WTC11 (cell line): ENCODE results near the gene TENT5A. TPM values are rescaled to one million over a fixed set of nuclear protein-coding genes. Genes with fewer than 3 reads are reported as not detected.

Experiments
- ATAC-seq: fragments of 200-7000 bp; cut with Tn5 transposase; 2 replicates; pipeline ENCODE4 v1.10.0; 2021; ENCODE audit warnings: mild to moderate bottlenecking, moderate library complexity
- CTCF ChIA-PET: fragments of 300-600 bp; sonication (Branson Sonifier 250); formaldehyde crosslinking; loops from one replicate; lab custom pipeline; 2021; ENCODE audit warnings: antibody characterized with exemption; lab: Charles Lee
- POLR2A ChIA-PET: fragments of 350-600 bp; sonication (Branson Sonifier 250); formaldehyde crosslinking; loops from one replicate; lab custom pipeline; 2021; ENCODE audit warnings: antibody characterized with exemption; lab: Charles Lee
- DNase-seq: peaks from one replicate; pipeline ENCODE4 v3.0.0; 2021; ENCODE audit warnings: low spot score
- H3K27ac Mint-ChIP-seq: 2 replicates; pipeline ENCODE4 v1.8.0; 2021; ENCODE audit warnings: mixed read lengths
- H3K27me3 Mint-ChIP-seq: 2 replicates; pipeline ENCODE4 v1.8.0; 2021; ENCODE audit warnings: low read depth, mild to moderate bottlenecking, moderate library complexity, mixed read lengths
- H3K36me3 Mint-ChIP-seq: 2 replicates; pipeline ENCODE4 v1.8.0; 2021; ENCODE audit warnings: mixed read lengths
- H3K4me1 Mint-ChIP-seq: 2 replicates; pipeline ENCODE4 v1.8.0; 2022; ENCODE audit warnings: mixed read lengths
- H3K4me3 Mint-ChIP-seq: 2 replicates; pipeline ENCODE4 v1.8.0; 2021; ENCODE audit warnings: mild to moderate bottlenecking, moderate library complexity, mixed read lengths
- H3K9me3 Mint-ChIP-seq: 2 replicates; pipeline ENCODE4 v1.8.0; 2021; ENCODE audit warnings: mixed read lengths
- AFF4 ChIP-seq: sonication (generic); formaldehyde crosslinking; IDR thresholded peaks from 2 replicates; pipeline ENCODE4 v1.8.1; 2023; ENCODE audit warnings: mild to moderate bottlenecking, missing genetic modification reagents, borderline replicate concordance
- ATF1 ChIP-seq: sonication (generic); formaldehyde crosslinking; IDR thresholded peaks from 2 replicates; pipeline ENCODE4 v1.8.1; 2023; ENCODE audit warnings: mild to moderate bottlenecking, moderate library complexity, missing genetic modification reagents
- CBFB ChIP-seq: sonication (generic); formaldehyde crosslinking; IDR thresholded peaks from 2 replicates; pipeline ENCODE4 v1.8.1; 2022; ENCODE audit warnings: mild to moderate bottlenecking, low read depth, missing genetic modification reagents
- CDX4 ChIP-seq: fragments of 250-450 bp; sonication (Bioruptor Pico); IDR thresholded peaks from 2 replicates; pipeline ENCODE4 v1.9.0; 2021; ENCODE audit warnings: moderate library complexity, mild to moderate bottlenecking, inconsistent platforms, borderline replicate concordance
- E2F5 ChIP-seq: sonication (generic); formaldehyde crosslinking; IDR thresholded peaks from 2 replicates; pipeline ENCODE4 v1.8.1; 2022; ENCODE audit warnings: mild to moderate bottlenecking, moderate library complexity, missing genetic modification reagents
- ETV6 ChIP-seq: sonication (generic); formaldehyde crosslinking; IDR thresholded peaks from 2 replicates; pipeline ENCODE4 v1.8.1; 2022; ENCODE audit warnings: mild to moderate bottlenecking, missing genetic modification reagents
- FOXK1 ChIP-seq: sonication (generic); formaldehyde crosslinking; IDR thresholded peaks from 2 replicates; pipeline ENCODE4 v1.8.0; 2022; ENCODE audit warnings: mild to moderate bottlenecking, moderate library complexity, missing genetic modification reagents
- IRF2 ChIP-seq: sonication (generic); formaldehyde crosslinking; IDR thresholded peaks from 2 replicates; pipeline ENCODE4 v1.8.0; 2022; ENCODE audit warnings: low read depth, missing genetic modification reagents, borderline replicate concordance
- SP1 ChIP-seq: sonication (generic); formaldehyde crosslinking; conservative IDR thresholded peaks from 2 replicates; pipeline ENCODE4 v1.8.1; 2022; ENCODE audit warnings: missing genetic modification reagents
- TEAD4 ChIP-seq: sonication (generic); formaldehyde crosslinking; IDR thresholded peaks from 2 replicates; pipeline ENCODE4 v1.8.0; 2022; ENCODE audit warnings: mild to moderate bottlenecking, missing genetic modification reagents
- ZNF232 ChIP-seq: sonication (generic); formaldehyde crosslinking; IDR thresholded peaks from 2 replicates; pipeline ENCODE4 v1.8.0; 2022; ENCODE audit warnings: mild to moderate bottlenecking, missing genetic modification reagents
- ZNF416 ChIP-seq: fragments of 250-450 bp; sonication (Bioruptor Pico); IDR thresholded peaks from 2 replicates; pipeline ENCODE4 v1.9.0; 2021; ENCODE audit warnings: mild to moderate bottlenecking, inconsistent platforms
- total RNA-seq: library from RNA; stranded (reverse); gene quantifications from 3 replicates; pipeline ENCODE4 v1.2.3, GENCODE V29; 2021
- TF ChIP-seq, protein P1 (sequence below): sonication (generic); formaldehyde crosslinking; IDR thresholded peaks from 2 replicates; pipeline ENCODE4 v1.8.0; 2023; ENCODE audit warnings: missing genetic modification reagents
- TF ChIP-seq, protein P2 (sequence below): sonication (generic); formaldehyde crosslinking; IDR thresholded peaks from 2 replicates; pipeline ENCODE4 v1.8.0; 2023; ENCODE audit warnings: missing genetic modification reagents, mild to moderate bottlenecking, borderline replicate concordance
- TF ChIP-seq, protein P3 (sequence below): sonication (generic); formaldehyde crosslinking; IDR thresholded peaks from 2 replicates; pipeline ENCODE4 v1.8.1; 2023; ENCODE audit warnings: mild to moderate bottlenecking, missing genetic modification reagents, moderate library complexity
- TF ChIP-seq, protein P4 (sequence below): sonication (generic); formaldehyde crosslinking; IDR thresholded peaks from 2 replicates; pipeline ENCODE4 v1.8.0; 2022; ENCODE audit warnings: missing genetic modification reagents
- TF ChIP-seq, protein P5 (sequence below): sonication (generic); formaldehyde crosslinking; IDR thresholded peaks from 2 replicates; pipeline ENCODE4 v1.8.1; 2022; ENCODE audit warnings: low read depth, mild to moderate bottlenecking, moderate library complexity, missing genetic modification reagents, borderline replicate concordance

Gene TENT5A
- total RNA-seq, 1 experiment from 2014 or later, result 3.2 TPM

GRCh38 chr6:81751388-81752083 lies 945 bp downstream of the TENT5A start (continued):
- TF ChIP-seq, protein P1, sequence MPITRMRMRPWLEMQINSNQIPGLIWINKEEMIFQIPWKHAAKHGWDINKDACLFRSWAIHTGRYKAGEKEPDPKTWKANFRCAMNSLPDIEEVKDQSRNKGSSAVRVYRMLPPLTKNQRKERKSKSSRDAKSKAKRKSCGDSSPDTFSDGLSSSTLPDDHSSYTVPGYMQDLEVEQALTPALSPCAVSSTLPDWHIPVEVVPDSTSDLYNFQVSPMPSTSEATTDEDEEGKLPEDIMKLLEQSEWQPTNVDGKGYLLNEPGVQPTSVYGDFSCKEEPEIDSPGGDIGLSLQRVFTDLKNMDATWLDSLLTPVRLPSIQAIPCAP (CRISPR knock-in tag), result no peak
- TF ChIP-seq AFF4 (CRISPR knock-in tag), result peak; percentile 10; the same call in 1 of the 2 replicates
- TF ChIP-seq, protein P2, sequence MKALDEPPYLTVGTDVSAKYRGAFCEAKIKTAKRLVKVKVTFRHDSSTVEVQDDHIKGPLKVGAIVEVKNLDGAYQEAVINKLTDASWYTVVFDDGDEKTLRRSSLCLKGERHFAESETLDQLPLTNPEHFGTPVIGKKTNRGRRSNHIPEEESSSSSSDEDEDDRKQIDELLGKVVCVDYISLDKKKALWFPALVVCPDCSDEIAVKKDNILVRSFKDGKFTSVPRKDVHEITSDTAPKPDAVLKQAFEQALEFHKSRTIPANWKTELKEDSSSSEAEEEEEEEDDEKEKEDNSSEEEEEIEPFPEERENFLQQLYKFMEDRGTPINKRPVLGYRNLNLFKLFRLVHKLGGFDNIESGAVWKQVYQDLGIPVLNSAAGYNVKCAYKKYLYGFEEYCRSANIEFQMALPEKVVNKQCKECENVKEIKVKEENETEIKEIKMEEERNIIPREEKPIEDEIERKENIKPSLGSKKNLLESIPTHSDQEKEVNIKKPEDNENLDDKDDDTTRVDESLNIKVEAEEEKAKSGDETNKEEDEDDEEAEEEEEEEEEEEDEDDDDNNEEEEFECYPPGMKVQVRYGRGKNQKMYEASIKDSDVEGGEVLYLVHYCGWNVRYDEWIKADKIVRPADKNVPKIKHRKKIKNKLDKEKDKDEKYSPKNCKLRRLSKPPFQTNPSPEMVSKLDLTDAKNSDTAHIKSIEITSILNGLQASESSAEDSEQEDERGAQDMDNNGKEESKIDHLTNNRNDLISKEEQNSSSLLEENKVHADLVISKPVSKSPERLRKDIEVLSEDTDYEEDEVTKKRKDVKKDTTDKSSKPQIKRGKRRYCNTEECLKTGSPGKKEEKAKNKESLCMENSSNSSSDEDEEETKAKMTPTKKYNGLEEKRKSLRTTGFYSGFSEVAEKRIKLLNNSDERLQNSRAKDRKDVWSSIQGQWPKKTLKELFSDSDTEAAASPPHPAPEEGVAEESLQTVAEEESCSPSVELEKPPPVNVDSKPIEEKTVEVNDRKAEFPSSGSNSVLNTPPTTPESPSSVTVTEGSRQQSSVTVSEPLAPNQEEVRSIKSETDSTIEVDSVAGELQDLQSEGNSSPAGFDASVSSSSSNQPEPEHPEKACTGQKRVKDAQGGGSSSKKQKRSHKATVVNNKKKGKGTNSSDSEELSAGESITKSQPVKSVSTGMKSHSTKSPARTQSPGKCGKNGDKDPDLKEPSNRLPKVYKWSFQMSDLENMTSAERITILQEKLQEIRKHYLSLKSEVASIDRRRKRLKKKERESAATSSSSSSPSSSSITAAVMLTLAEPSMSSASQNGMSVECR (CRISPR knock-in tag), result no peak; the same call in 1 of the 2 replicates
- TF ChIP-seq, protein P3, sequence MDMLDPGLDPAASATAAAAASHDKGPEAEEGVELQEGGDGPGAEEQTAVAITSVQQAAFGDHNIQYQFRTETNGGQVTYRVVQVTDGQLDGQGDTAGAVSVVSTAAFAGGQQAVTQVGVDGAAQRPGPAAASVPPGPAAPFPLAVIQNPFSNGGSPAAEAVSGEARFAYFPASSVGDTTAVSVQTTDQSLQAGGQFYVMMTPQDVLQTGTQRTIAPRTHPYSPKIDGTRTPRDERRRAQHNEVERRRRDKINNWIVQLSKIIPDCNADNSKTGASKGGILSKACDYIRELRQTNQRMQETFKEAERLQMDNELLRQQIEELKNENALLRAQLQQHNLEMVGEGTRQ (CRISPR knock-in tag), result 0 out of 2 replicates have a peak, but pooled peaks have one; percentile 11
- TF ChIP-seq E2F5 (CRISPR knock-in tag), result 0 out of 2 replicates have a peak, but pooled peaks have one; percentile 47
- TF ChIP-seq, all 79 proteins: peak for 9

DNA sequence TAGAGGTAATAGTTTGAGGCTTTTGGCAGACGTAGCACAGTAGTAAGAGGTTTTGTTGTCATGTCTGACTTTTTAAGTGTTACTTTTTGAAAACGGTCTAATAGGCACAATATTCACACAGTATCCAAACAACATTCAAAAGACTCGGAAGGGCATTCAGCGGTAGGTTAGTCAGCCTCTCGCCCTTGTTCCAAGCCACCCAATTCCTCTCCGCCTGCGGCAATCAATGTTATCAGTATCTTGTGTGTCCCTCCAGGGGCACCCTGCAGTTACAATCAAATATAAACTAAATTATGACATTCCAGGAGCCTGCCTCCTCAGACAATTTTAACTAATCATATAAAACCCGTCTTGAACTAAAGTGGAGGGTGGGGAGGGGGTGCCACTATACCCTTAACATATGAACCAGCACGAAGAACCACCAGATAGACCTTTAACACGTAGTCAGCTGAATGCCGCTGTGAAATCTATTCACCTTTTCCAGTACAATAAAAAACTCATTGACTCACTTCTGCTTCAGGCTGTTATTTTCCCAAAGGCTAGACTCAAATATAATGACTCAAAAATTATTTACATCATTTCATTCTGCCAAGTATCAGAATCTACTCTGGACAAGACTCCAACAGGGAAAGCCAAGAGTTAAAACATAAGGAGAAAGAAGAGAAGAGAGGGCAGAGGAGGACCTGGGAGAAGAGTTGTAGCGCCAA lies 1.6 kb downstream of the TENT5A start:
- Mint-ChIP-seq H3K27me3 (peaks cover 33% of the 10 kb centered on the region), H3K4me3 (peak overlapping the region; percentile 95)
- no peak for ATAC-seq
- TF ChIP-seq, protein P4, sequence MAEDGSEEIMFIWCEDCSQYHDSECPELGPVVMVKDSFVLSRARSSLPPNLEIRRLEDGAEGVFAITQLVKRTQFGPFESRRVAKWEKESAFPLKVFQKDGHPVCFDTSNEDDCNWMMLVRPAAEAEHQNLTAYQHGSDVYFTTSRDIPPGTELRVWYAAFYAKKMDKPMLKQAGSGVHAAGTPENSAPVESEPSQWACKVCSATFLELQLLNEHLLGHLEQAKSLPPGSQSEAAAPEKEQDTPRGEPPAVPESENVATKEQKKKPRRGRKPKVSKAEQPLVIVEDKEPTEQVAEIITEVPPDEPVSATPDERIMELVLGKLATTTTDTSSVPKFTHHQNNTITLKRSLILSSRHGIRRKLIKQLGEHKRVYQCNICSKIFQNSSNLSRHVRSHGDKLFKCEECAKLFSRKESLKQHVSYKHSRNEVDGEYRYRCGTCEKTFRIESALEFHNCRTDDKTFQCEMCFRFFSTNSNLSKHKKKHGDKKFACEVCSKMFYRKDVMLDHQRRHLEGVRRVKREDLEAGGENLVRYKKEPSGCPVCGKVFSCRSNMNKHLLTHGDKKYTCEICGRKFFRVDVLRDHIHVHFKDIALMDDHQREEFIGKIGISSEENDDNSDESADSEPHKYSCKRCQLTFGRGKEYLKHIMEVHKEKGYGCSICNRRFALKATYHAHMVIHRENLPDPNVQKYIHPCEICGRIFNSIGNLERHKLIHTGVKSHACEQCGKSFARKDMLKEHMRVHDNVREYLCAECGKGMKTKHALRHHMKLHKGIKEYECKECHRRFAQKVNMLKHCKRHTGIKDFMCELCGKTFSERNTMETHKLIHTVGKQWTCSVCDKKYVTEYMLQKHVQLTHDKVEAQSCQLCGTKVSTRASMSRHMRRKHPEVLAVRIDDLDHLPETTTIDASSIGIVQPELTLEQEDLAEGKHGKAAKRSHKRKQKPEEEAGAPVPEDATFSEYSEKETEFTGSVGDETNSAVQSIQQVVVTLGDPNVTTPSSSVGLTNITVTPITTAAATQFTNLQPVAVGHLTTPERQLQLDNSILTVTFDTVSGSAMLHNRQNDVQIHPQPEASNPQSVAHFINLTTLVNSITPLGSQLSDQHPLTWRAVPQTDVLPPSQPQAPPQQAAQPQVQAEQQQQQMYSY, result no peak
- TF ChIP-seq FOXK1 (no peak), ETV6 (CRISPR knock-in tag) (no peak), ZNF416 (CRISPR knock-in tag) (no peak), SP1 (CRISPR knock-in tag) (no peak), CDX4 (CRISPR knock-in tag) (no peak), CBFB (CRISPR knock-in tag) (no peak), TEAD4 (CRISPR knock-in tag) (no peak), IRF2 (no peak), ATF1 (CRISPR knock-in tag) (no peak), ZNF232 (no peak)
- TF ChIP-seq, protein P5, sequence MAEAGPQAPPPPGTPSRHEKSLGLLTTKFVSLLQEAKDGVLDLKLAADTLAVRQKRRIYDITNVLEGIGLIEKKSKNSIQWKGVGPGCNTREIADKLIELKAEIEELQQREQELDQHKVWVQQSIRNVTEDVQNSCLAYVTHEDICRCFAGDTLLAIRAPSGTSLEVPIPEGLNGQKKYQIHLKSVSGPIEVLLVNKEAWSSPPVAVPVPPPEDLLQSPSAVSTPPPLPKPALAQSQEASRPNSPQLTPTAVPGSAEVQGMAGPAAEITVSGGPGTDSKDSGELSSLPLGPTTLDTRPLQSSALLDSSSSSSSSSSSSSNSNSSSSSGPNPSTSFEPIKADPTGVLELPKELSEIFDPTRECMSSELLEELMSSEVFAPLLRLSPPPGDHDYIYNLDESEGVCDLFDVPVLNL, result no peak

More for the DNA sequence above, 1.6 kb downstream of the TENT5A start:
- H3K27ac Mint-ChIP-seq, result no peak overlapping the region
- ChIA-PET CTCF (no interaction called here), POLR2A (no interaction called here)
- peaks cover 25% of the 10 kb centered on the region for H3K4me1 Mint-ChIP-seq
- DNase-seq, result no peak
- H3K36me3 Mint-ChIP-seq, result peaks cover 2% of the 10 kb centered on the region; the same call in 1 of the 2 replicates
- no peaks in the 10 kb centered on the region for H3K9me3 Mint-ChIP-seq
